Measurements from ENCODE around the gene NR2E3.

DNA sequence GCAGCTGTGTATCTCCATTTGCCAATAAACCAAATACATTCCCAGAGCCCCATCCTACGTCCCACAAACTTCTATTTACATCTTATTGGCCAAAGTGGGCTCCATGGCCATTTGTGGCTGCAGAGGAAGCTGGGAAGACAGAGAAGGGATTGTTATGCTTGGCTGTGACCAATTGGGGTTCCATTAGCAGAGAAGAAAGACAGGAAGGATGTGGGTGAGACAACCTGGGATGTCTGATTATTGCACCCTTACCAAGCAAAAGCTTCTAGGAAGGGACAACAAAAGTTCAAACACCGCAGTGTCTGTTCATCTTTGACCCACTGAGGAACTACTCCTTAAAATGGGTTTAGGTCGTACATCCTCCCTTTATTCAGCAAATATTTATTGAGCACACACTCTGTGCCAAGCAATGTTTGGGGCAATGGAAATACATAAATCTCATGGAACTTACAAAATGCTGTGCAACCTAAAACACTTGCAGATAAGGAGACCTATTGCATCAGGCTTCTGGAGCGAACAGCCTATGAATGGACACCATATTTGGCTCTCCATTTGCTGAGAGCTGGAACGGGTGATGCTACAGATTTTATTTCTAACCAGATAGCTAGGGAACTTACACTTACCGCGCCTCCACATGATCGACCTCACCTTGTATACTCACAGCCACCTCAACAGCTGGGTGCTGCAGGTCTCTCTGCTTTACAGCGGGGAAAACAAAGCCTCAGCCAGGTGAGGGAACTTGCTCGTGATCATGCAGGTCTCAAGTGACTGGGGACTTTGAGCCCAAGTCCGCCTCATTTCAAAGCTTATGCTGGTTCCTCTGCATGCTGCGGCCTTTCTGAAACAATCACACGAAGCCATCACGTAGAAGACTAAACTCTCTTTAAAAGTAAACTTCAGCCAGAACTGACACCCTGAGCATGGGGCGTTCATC lies 21.4 kb upstream of the NR2E3 start:
- TF ChIP-seq, protein P1, sequence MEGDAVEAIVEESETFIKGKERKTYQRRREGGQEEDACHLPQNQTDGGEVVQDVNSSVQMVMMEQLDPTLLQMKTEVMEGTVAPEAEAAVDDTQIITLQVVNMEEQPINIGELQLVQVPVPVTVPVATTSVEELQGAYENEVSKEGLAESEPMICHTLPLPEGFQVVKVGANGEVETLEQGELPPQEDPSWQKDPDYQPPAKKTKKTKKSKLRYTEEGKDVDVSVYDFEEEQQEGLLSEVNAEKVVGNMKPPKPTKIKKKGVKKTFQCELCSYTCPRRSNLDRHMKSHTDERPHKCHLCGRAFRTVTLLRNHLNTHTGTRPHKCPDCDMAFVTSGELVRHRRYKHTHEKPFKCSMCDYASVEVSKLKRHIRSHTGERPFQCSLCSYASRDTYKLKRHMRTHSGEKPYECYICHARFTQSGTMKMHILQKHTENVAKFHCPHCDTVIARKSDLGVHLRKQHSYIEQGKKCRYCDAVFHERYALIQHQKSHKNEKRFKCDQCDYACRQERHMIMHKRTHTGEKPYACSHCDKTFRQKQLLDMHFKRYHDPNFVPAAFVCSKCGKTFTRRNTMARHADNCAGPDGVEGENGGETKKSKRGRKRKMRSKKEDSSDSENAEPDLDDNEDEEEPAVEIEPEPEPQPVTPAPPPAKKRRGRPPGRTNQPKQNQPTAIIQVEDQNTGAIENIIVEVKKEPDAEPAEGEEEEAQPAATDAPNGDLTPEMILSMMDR (conservative IDR thresholded peaks at IDR 0.05; ENCODE audit: low read depth, low read length): no peak
- TF ChIP-seq, protein P2, sequence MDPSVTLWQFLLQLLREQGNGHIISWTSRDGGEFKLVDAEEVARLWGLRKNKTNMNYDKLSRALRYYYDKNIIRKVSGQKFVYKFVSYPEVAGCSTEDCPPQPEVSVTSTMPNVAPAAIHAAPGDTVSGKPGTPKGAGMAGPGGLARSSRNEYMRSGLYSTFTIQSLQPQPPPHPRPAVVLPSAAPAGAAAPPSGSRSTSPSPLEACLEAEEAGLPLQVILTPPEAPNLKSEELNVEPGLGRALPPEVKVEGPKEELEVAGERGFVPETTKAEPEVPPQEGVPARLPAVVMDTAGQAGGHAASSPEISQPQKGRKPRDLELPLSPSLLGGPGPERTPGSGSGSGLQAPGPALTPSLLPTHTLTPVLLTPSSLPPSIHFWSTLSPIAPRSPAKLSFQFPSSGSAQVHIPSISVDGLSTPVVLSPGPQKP (IDR thresholded peaks at IDR 0.05; ENCODE audit: borderline replicate concordance, low read depth, low read length): no peak
- TF ChIP-seq CEBPB (IDR thresholded peaks at IDR 0.05; ENCODE audit: low read depth, low read length) (no peak), FOS (IDR thresholded peaks at IDR 0.05; ENCODE audit: low read depth, low read length) (no peak), RAD21 (IDR thresholded peaks at IDR 0.05; ENCODE audit: low read length) (no peak), MXI1 (IDR thresholded peaks at IDR 0.05; ENCODE audit: borderline replicate concordance, low read depth, low read length) (no peak), SMC3 (IDR thresholded peaks at IDR 0.05; ENCODE audit: low read depth, low read length) (no peak), CHD1 (IDR thresholded peaks at IDR 0.05; ENCODE audit: low read depth, low read length) (no peak), POLR2A (IDR thresholded peaks at IDR 0.05; ENCODE audit: low read depth, low read length) (no peak), BHLHE40 (IDR thresholded peaks at IDR 0.05; ENCODE audit: low read depth, low read length) (no peak), MAFK (IDR thresholded peaks at IDR 0.05; ENCODE audit: low read depth, low read length) (no peak), RCOR1 (IDR thresholded peaks at IDR 0.05; ENCODE audit: insufficient replicate concordance, low read length) (no peak)
- TF ChIP-seq, protein P3, sequence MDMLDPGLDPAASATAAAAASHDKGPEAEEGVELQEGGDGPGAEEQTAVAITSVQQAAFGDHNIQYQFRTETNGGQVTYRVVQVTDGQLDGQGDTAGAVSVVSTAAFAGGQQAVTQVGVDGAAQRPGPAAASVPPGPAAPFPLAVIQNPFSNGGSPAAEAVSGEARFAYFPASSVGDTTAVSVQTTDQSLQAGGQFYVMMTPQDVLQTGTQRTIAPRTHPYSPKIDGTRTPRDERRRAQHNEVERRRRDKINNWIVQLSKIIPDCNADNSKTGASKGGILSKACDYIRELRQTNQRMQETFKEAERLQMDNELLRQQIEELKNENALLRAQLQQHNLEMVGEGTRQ (IDR thresholded peaks at IDR 0.05; ENCODE audit: low read depth, low read length): no peak
